Sigmoid colon (tissue), 7 donors: ENCODE measurements around the gene PNMA5. TPM values are rescaled to one million over a fixed set of nuclear protein-coding genes. Genes with fewer than 3 reads are reported as not detected.
"Not testable (repeated sequence)": the region's sequence is repeated elsewhere in the genome, so short reads cannot be mapped to it uniquely, and the experiment has no call there.

Experiments used
- DNase-seq: peaks from one replicate; pipeline ENCODE4 v3.0.0-alpha.2; 2019
- H3K27ac ChIP-seq, 4 donors: fragments of 200-600 bp; sonication (generic); one replicate each; pipeline ENCODE4 v1.5.1; 2016 to 2019; ENCODE audit warnings: mild to moderate bottlenecking in 1 of 4
- H3K27me3 ChIP-seq, 3 donors: fragments of 200-600 bp; sonication (generic); one replicate each; pipeline ENCODE4 v1.5.1; 2019; ENCODE audit warnings: mild to moderate bottlenecking in 1 of 3
- H3K36me3 ChIP-seq, 4 donors: fragments of 200-600 bp; sonication (generic); one replicate each; pipeline ENCODE4 v1.5.1; 2016 to 2019
- H3K4me1 ChIP-seq, 4 donors: fragments of 200-600 bp; sonication (generic); one replicate each; pipeline ENCODE4 v1.5.1; 2017 to 2019
- H3K4me3 ChIP-seq, 4 donors: fragments of 200-600 bp; sonication (generic); one replicate each; pipeline ENCODE4 v1.5.1; 2017 to 2019; ENCODE audit warnings: mild to moderate bottlenecking in 2 of 4, moderate library complexity in 1 of 4
- H3K9me3 ChIP-seq, 4 donors: fragments of 200-600 bp in 3 of 4; sonication (generic) in 3 of 4; one replicate each; pipeline versions ENCODE4 v1.5.1 to v1.6.1; 2013 to 2019
- CTCF ChIP-seq, 4 experiments: fragments of 450-650 bp in 3 of 4; fragments of 200-600 bp in 1 of 4; IDR thresholded peaks; one replicate each; pipeline ENCODE4 v1.5.1; 2016 to 2019; ENCODE audit warnings: antibody characterized with exemption in 4 of 4, mild to moderate bottlenecking in 3 of 4, moderate library complexity in 2 of 4
- EP300 ChIP-seq, 4 donors: sonication (generic); formaldehyde crosslinking; IDR thresholded peaks; one replicate each; pipeline ENCODE4 v1.6.1; 2017; ENCODE audit warnings: antibody characterized with exemption in 4 of 4
- POLR2A ChIP-seq, 2 donors: fragments of 450-650 bp; IDR thresholded peaks; one replicate each; pipeline ENCODE4 v1.6.1; 2016; ENCODE audit warnings: antibody characterized with exemption in 2 of 2, mild to moderate bottlenecking in 2 of 2, moderate library complexity in 2 of 2
- POLR2AphosphoS5 ChIP-seq, 4 donors: sonication (generic); formaldehyde crosslinking; IDR thresholded peaks; one replicate each; pipeline ENCODE4 v1.6.1; 2017; ENCODE audit warnings: antibody characterized with exemption in 4 of 4
- WGBS, 2 donors: extraction: QIAGEN DNeasy Blood & Tissue Kit; methylation state at CpG; one replicate each; pipeline ENCODE4 v1.1.7; 2013; 5-methylcytosine and 5-hydroxymethylcytosine counted together
- intact Hi-C: fragments of 100-400 bp; cut with DNase I; formaldehyde crosslinking; loops from one replicate; pipeline ENCODE4 v1.15.1; 2023
- polyA plus RNA-seq, 3 donors: library from polyadenylated mRNA; stranded (reverse); fragments of 200-250 nt; gene quantifications; one replicate each; pipeline ENCODE4 v1.2.3, GENCODE V29; 2013
- total RNA-seq, 4 donors: library from RNA; depleted of rRNA; stranded (reverse); fragments of >200 nt; gene quantifications; one replicate each; pipeline ENCODE4 v1.1.0, GENCODE V29; 2016
- donor health status: healthy with polysubstance abuse.
- donor health status: Bipolar disorder and iron deficiency.
- donor health status: healthy.

The PNMA5 gene
- total and polyA plus RNA-seq, 7 donors = 0.03 TPM; not detected in 6

- no peaks in the 10 kb centered on the region for H3K36me3 ChIP-seq
- no peak for DNase-seq
- H3K27ac ChIP-seq = no peak overlapping the region
- no peak for TF ChIP-seq POLR2A (IDR thresholded peaks at IDR 0.05)
- TF ChIP-seq EP300 (IDR thresholded peaks at IDR 0.05) = no peak
- TF ChIP-seq CTCF (IDR thresholded peaks at IDR 0.05) = no peak
- no peak for TF ChIP-seq POLR2AphosphoS5 (IDR thresholded peaks at IDR 0.05)
- H3K4me1 ChIP-seq = no peaks in the 10 kb centered on the region
- 28 to 69% methylated on average over 4 of the region's 4 CpGs for WGBS, 2 donors
- no peaks in the 10 kb centered on the region for H3K9me3 ChIP-seq
- no peak overlapping the region for H3K4me3 ChIP-seq
- no peaks in the 10 kb centered on the region for H3K27me3 ChIP-seq
- intact Hi-C loops = no loop called here
Observed at GRCh38 chrX:153003981-153004380, 10.1 kb upstream of the PNMA5 start.

GRCh38 chrX:153002182-153002581 is 8.3 kb upstream of the PNMA5 start:
- H3K9me3 ChIP-seq, intact Hi-C loops, H3K4me1 ChIP-seq, H3K27me3 ChIP-seq, DNase-seq, H3K36me3 ChIP-seq, H3K27ac ChIP-seq, H3K4me3 ChIP-seq: not testable (repeated sequence)
- WGBS, 2 donors = 94 to 96% methylated on average over 2 of the region's 2 CpGs

GRCh38 chrX:152997337-152997736 is 3.4 kb upstream of the PNMA5 start:
- WGBS, 2 donors = 89 to 91% methylated on average over 9 of the region's 9 CpGs
- H3K27ac ChIP-seq = no peak overlapping the region
- intact Hi-C loops = no loop called here
- no peaks in the 10 kb centered on the region for H3K27me3 ChIP-seq
- DNase-seq = no peak
- no peaks in the 10 kb centered on the region for H3K4me1 ChIP-seq
- TF ChIP-seq POLR2A (IDR thresholded peaks at IDR 0.05) (no peak), EP300 (IDR thresholded peaks at IDR 0.05) (no peak), POLR2AphosphoS5 (IDR thresholded peaks at IDR 0.05) (no peak), CTCF (IDR thresholded peaks at IDR 0.05) (no peak)
- no peaks in the 10 kb centered on the region for H3K9me3 ChIP-seq
- no peak overlapping the region for H3K4me3 ChIP-seq
- no peaks in the 10 kb centered on the region for H3K36me3 ChIP-seq

GRCh38 chrX:152992115-152992514 is 1.8 kb downstream of the PNMA5 start:
- no peak overlapping the region for H3K27ac ChIP-seq
- H3K4me3 ChIP-seq = no peak overlapping the region
- intact Hi-C loops = no loop called here
- no peak for TF ChIP-seq CTCF (IDR thresholded peaks at IDR 0.05)
- TF ChIP-seq POLR2A (IDR thresholded peaks at IDR 0.05) = no peak
- TF ChIP-seq POLR2AphosphoS5 (IDR thresholded peaks at IDR 0.05) = no peak
- TF ChIP-seq EP300 (IDR thresholded peaks at IDR 0.05) = no peak
- no peaks in the 10 kb centered on the region for H3K36me3 ChIP-seq
- H3K9me3 ChIP-seq = no peaks in the 10 kb centered on the region
- no peaks in the 10 kb centered on the region for H3K4me1 ChIP-seq
- 82 to 86% methylated on average over 4 of the region's 4 CpGs for WGBS, 2 donors
- peaks cover 0 to 2% (median 0%) of the 10 kb centered on the region in 3 donors for H3K27me3 ChIP-seq
- no peak for DNase-seq

- WGBS, 2 donors = 71 to 75% methylated on average over 5 of the region's 5 CpGs
- Histone ChIP-seq H3K4me1 (no peaks in the 10 kb centered on the region), H3K27ac (no peak overlapping the region), H3K4me3 (no peak overlapping the region), H3K9me3 (no peaks in the 10 kb centered on the region), H3K36me3 (no peaks in the 10 kb centered on the region), H3K27me3 (peaks cover 0 to 2% (median 0%) of the 10 kb centered on the region in 3 donors)
- intact Hi-C loops = no loop called here
- DNase-seq = no peak
- TF ChIP-seq POLR2AphosphoS5 (IDR thresholded peaks at IDR 0.05) (no peak), EP300 (IDR thresholded peaks at IDR 0.05) (no peak), POLR2A (IDR thresholded peaks at IDR 0.05) (no peak), CTCF (IDR thresholded peaks at IDR 0.05) (no peak)
Observed at GRCh38 chrX:152991123-152991522, 2.8 kb downstream of the PNMA5 start.
